GM10248 (cell line): ENCODE results near the gene OR52A5.

ENCODE experiments used
- CTCF ChIA-PET: fragments of 300-600 bp; sonication (Branson Sonifier 250); formaldehyde crosslinking; extraction: SDS; loops from one replicate; lab custom pipeline; 2021; ENCODE audit warnings: antibody characterized with exemption; lab: Yijun Ruan, JAX
- POLR2A ChIA-PET: fragments of 350-650 bp; sonication (Branson Sonifier 250); formaldehyde crosslinking; extraction: SDS; loops from one replicate; lab custom pipeline; 2020; ENCODE audit warnings: antibody characterized with exemption; lab: Yijun Ruan, JAX
- DNase-seq: peaks from one replicate; pipeline ENCODE4 v3.0.0; 2012; ENCODE audit errors: extremely low spot score
- CTCF ChIP-seq: IDR thresholded peaks from 2 replicates; pipeline ENCODE4 v1.5.1; 2012; ENCODE audit warnings: mild to moderate bottlenecking, low read depth; ENCODE audit errors: extremely low read depth, missing control alignments, control extremely low read depth

OR52A5 gene

GRCh38 chr11:5115339-5115738, 22.8 kb downstream of the OR52A5 start:
- POLR2A ChIA-PET: no interaction called here
- no peak for DNase-seq
- CTCF ChIA-PET: interaction anchor here (0.9 kb wide), 1 partner anchor 10 kb away, joined by 3 read pairs; no protein-coding TSS in a partner anchor
- TF ChIP-seq CTCF: no peak

- no peak for TF ChIP-seq CTCF
- POLR2A ChIA-PET: no interaction called here
- CTCF ChIA-PET: no interaction called here
Observed at GRCh38 chr11:5107285-5107684, 30.9 kb downstream of the OR52A5 start.

GRCh38 chr11:5103066-5103465, 35.1 kb downstream of the OR52A5 start:
- no peak for TF ChIP-seq CTCF
- DNase-seq: no peak
- POLR2A ChIA-PET: no interaction called here
- CTCF ChIA-PET: no interaction called here

More at GRCh38 chr11:5107285-5107684, 30.9 kb downstream of the OR52A5 start:
- DNase-seq: no peak

GRCh38 chr11:5102246-5102645, 35.9 kb downstream of the OR52A5 start:
- TF ChIP-seq CTCF: no peak
- CTCF ChIA-PET: no interaction called here
- DNase-seq: no peak
- POLR2A ChIA-PET: no interaction called here

- no peak for TF ChIP-seq CTCF
- ChIA-PET POLR2A (no interaction called here), CTCF (no interaction called here)
- no peak for DNase-seq
Observed at GRCh38 chr11:5096011-5096410, 42.1 kb downstream of the OR52A5 start.

- ChIA-PET CTCF (interaction anchor here (1.0 kb wide), 1 partner anchor 9 kb away, joined by 5 read pairs; no protein-coding TSS in a partner anchor), POLR2A (no interaction called here)
- no peak for DNase-seq
- no peak for TF ChIP-seq CTCF
Observed at GRCh38 chr11:5092821-5093585, 45.2 kb downstream of the OR52A5 start.
